T47D (cell line): ENCODE results near the gene NRTN.
"Not testable (repeated sequence)": the region's sequence is repeated elsewhere in the genome, so short reads cannot be mapped to it uniquely, and the experiment has no call there.

ENCODE experiments used
- DNase-seq, 2 experiments: peaks; one replicate each; pipeline versions ENCODE4 v3.0.0 to v3.0.0-alpha.2; 2011 to 2012; ENCODE audit warnings: low read depth in 1 of 2, low spot score in 1 of 2
- JUND ChIP-seq: IDR thresholded peaks from 2 replicates; pipeline ENCODE4 v1.6.1; 2012; ENCODE audit warnings: low read depth
- in situ Hi-C: cut with HindIII; loops from 2 replicates; pipeline ENCODE4 v1.10.0; 2016; ENCODE audit warnings: low sequenced_read_pairs, low pct_unique_long_range_greater_than_20kb

NRTN gene

DNA sequence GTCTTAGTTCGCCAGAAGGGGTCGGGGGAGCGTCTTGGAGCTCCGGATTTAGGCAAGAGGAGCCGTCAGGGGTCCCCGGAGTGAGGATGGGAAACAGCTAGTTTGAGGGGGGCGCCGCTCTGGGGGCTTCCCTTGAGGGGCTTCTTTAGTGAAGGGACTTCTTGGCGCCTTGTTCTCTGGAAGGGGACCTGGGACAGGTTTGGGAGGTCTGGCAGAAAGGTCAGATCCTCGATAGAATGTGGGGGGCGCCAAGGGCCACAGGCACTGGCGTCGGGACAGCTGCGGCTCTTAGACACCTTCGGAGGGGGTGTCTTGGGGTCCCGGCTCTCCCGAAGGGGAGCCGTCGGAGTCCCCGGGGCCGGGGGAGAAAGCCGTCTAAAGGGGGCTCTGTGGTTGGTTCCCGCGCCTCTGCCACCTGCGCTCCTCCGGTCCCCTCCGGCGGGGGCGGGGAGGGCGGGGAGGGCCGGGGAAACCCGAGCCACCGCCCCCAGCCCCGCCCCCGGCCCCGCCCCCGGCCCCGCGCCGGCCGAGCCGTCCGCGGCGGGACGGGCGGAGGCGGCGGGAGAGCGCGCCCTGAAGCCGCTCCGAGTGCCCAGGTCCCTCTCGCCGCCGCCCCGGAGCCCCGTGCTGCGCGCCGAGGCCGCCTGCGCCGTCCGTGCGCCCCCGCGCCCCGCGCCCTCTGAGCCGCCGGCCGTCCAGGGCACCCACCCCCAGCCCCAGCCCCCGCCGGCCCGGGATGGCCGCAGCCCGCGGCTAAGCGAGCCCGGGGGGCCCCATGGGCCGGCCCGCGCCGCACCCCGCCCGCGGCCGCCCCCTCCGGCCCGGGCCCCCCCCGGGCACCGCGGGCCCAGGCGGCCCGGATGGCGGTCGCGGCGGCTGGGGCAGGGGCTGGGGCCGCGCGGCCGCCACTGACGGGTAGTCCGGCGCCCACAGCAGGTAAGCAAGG lies at the start of gene NRTN:
Gene NRTN (plus strand): TSS at position 552 of the 946 bp plus-strand sequence. CDS start 19,099 bp downstream, outside the sequence.
- TF ChIP-seq JUND: no peak
- DNase-seq: peak; percentile 59 to 62
- in situ Hi-C loops: no loop called here

DNA sequence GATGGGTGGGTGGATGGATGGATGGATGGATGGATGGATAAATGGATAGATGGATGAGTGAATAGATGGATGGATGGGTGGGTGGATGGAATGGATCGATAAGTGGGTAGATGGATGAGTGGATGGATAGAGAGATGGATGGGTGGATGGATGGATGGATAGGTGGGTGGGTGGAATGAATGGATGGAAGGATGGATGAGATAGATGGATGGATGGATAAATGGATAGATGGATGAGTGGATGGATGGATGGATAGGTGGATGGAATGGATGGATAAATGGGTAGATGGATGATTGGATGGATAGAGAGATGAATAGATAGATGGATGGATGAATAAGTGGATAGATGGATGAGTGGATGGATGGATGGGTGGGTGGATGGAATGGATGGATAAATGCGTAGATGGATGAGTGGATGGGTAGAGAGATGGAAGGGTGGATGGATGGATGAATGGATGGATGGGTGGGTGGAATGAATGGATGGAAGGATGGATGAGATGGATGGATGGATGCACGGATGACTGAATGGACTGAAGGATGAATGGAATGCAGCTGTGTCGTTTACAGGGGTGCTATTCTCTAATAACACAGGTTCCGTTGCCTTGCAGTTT lies 42.2 kb upstream of the NRTN start:
- no peak for TF ChIP-seq JUND
- in situ Hi-C loops: no loop called here
- DNase-seq: no peak

DNA sequence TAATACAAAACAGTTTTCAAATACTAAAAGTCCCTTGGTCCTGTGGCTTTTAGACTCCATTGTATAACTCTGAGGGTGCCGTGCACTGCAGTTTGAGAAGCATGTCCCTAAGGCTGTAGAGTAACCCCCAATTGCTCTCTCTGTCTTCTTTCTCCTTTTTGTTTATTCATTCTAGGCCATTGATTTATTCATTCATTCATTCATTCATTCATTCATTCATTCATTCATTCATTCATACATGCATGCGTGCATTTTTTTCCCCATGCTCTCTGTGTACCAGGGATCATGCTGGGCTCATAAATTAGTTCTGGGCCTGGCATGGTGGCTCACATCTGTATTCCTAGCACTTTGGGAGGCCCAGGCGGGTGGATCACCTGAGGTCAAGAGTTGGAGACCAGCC lies 39.6 kb upstream of the NRTN start:
- DNase-seq: no peak
- TF ChIP-seq JUND: no peak
- in situ Hi-C loops: no loop called here

DNA sequence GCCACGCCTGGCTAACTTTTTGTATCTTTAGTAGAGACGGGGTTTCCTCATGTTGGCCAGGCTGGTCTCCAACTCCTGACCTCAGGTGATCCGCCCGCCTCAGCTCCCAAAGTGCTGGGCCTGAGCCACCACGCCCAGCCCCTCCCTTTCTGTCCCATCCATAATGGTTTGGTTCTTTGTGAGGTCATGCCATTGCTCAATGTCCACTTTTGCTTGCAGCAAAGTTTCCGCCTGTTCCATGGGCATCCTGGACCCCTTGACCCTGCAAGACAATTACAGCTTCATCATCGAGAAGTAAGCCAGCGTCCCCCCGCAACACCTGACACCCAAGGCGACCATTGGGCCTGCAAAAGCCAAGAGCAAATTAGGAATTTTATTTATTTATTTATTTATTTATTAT lies 36.9 kb upstream of the NRTN start:
- in situ Hi-C loops: no loop called here
- TF ChIP-seq JUND: no peak
- DNase-seq: no peak

DNA sequence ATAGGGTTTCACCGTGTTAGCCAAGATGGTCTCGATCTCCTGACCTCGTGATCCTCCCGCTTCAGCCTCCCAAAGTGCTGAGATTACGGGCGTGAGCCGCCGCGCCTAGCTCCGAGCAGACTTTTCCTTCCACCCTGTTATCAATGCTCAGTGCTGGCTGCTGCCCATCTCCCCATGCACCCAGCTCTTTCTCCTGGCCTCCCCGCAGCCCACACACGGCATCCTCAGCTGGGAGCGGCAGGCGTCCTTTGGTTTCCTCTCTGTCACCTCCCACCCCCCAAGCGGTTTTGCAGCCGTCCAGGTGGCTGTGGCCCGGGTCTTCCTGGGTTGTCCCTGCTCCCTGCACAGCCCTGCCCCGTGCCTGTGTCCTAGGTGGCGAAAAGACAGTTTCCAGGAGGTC lies 32.5 kb upstream of the NRTN start:
- no peak for DNase-seq
- in situ Hi-C loops: no loop called here
- no peak for TF ChIP-seq JUND

GRCh38 chr19:5773276-5773675 lies 31.6 kb upstream of the NRTN start:
- no peak for TF ChIP-seq JUND
- DNase-seq: no peak
- in situ Hi-C loops: no loop called here

DNA sequence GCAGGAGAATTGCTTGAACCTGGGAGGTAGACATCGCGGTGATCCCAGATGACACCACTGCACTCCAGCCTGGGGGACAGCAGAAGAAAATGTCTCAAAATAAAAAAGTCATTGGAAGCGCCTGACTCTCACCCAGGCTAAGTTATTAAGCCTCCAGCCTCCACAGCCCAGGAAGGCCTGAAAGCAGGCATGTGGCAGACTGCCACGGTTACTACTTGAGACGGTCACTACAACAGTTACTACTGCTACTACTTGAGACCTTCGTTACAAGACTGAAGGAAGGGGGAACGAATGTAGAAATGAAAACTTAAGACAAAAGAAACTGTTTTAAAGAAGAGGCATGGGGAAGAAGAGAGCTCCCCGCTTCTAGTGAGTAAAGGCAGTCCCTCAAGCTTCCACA lies 29.9 kb upstream of the NRTN start:
- DNase-seq: no peak
- no peak for TF ChIP-seq JUND
- in situ Hi-C loops: no loop called here

GRCh38 chr19:5775668-5776309 lies 29.1 kb upstream of the NRTN start:
- no peak for TF ChIP-seq JUND
- peak in 1 of 2 experiments; percentile 48 for DNase-seq
- in situ Hi-C loops: no loop called here

GRCh38 chr19:5778402-5778801 lies 26.5 kb upstream of the NRTN start:
- TF ChIP-seq JUND: no peak
- DNase-seq: no peak

GRCh38 chr19:5780916-5781315 lies 24.0 kb upstream of the NRTN start:
- DNase-seq, in situ Hi-C loops: not testable (repeated sequence)

More at GRCh38 chr19:5778402-5778801, 26.5 kb upstream of the NRTN start:
- in situ Hi-C loops: no loop called here

DNA sequence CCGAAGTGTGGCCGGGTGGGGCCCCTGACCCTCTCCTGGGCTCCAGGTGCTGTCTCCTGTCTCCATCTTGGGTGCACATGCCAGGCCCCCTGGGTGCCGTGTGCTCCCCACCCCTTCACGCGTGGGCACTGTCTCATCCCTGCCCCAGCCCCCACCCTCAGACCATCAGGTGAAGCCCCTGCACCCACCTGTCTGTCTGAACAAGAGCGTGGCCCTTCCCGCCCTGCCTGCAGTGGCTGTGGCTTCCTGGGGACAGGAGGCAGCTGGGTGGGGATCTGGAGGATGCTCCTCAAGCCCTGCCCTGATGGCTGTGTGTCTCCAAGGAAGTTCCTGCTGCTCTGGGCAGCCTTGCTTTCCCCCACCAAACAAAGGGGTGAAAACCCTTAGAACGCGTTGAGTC lies 22.5 kb upstream of the NRTN start:
- in situ Hi-C loops: no loop called here
- DNase-seq: no peak
- TF ChIP-seq JUND: no peak

DNA sequence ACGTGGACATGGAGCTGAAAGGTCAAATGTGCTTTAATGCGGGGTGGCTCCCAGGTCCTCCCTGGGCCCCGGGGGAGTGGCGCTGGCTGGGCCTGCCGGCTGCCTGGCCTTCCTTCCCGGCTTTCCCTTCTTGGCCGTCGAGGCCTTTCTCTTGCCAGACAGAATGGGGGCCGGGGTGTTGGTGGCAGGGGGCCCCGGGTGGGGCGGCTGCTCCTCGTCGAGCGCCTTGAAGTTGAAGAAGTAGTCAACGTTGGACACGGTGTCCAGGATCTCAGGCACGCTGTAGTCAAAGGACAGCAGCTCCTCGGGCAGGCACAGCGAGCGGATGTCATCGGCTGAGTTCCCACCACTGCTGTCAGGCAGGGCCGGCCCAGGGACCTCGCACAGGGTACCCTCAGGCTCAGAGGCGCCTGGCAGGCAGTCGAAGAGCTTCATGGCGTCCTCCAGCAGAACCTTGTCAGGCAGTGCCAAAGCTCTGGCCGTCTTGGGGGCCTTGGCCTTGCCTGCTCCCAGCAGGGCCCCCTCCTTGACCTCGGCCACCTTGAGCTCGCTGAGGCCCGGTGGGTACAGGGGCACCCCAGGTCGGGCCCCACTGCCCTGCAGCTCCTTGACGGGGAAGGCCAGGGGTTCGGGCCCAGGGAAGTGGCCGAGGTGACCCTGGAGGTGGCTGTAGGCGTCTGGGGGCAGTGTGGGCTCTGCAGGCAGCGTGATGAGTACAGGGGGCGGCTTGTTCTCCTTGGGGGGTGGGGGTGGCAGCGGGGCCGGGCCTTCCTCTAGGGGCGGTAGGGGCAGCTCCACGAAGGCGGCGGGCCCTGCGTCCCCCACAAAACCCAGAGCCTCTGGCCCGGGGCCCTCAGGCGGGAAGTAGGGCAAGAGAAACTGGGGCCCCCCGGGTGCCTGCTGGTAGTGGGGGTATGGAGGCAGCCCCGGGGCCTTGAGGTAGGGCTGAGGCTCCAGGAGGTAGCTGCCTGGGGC lies 21.6 kb upstream of the NRTN start:
- DNase-seq: no peak
- in situ Hi-C loops: no loop called here
- TF ChIP-seq JUND: no peak
